GM12801 (cell line): ENCODE results near the gene TMEM247.

Experiments
- TF ChIP-seq, protein P1 (sequence below): IDR thresholded peaks from one replicate; pipeline ENCODE4 v1.5.1; 2011; ENCODE audit warnings: control low read depth; ENCODE audit not compliant: insufficient read length; ENCODE audit errors: extremely low read depth

The TMEM247 gene

DNA sequence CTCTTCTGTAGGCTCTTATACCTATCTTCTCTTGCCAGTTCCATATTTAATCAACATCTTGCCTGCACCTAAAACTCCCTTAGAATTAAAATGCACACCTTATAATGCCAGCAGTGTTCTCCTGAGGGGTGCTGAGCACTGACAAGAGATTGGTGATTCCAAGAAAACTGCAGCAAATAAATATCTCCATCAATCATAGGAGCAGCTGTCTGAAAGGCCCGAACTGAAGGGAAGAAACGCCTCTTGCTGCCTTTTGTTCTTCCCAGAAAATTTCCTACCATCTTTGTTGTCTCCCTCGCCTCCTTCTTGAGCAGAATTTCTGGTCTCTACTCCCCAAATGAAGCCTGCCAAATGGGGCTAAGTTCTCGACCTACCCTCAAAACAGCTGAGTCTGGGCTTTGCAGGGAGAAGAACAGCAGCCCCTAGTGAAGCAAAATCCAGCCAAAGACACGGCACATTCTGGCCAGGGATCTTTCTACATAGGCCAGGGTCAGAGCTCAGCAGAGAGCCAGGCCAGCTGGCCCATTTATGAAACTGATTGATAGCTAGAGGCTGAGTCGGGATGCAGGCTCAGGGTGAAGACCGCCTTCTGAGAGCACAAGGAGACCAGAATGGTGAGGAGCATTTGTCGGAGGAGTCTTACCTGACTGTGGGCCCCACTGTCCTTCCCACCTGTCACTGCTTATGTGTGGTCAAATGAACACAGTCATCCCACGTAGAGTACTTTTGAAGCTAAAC lies 20.4 kb upstream of the TMEM247 start:
- TF ChIP-seq, protein P1, sequence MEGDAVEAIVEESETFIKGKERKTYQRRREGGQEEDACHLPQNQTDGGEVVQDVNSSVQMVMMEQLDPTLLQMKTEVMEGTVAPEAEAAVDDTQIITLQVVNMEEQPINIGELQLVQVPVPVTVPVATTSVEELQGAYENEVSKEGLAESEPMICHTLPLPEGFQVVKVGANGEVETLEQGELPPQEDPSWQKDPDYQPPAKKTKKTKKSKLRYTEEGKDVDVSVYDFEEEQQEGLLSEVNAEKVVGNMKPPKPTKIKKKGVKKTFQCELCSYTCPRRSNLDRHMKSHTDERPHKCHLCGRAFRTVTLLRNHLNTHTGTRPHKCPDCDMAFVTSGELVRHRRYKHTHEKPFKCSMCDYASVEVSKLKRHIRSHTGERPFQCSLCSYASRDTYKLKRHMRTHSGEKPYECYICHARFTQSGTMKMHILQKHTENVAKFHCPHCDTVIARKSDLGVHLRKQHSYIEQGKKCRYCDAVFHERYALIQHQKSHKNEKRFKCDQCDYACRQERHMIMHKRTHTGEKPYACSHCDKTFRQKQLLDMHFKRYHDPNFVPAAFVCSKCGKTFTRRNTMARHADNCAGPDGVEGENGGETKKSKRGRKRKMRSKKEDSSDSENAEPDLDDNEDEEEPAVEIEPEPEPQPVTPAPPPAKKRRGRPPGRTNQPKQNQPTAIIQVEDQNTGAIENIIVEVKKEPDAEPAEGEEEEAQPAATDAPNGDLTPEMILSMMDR: no peak

DNA sequence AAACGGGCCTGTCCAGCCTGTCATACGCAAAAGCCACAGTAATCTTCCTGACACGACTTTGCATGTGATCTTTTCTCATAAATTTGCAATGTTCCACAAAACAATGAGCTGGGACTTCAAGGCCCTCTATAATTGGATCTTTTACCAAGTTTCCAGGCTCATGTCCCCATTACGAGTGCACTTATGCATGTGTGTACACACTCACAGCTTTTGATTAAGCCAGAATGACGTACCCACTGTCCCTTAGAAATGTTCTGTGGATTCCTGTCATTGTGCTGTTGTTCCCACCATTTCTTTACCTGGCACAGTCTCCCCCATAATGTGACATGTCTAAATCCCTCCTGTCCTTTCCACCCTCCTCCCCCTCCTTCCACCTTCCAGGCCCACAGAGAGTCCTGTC lies 19.7 kb upstream of the TMEM247 start:
- TF ChIP-seq, protein P1: no peak

DNA sequence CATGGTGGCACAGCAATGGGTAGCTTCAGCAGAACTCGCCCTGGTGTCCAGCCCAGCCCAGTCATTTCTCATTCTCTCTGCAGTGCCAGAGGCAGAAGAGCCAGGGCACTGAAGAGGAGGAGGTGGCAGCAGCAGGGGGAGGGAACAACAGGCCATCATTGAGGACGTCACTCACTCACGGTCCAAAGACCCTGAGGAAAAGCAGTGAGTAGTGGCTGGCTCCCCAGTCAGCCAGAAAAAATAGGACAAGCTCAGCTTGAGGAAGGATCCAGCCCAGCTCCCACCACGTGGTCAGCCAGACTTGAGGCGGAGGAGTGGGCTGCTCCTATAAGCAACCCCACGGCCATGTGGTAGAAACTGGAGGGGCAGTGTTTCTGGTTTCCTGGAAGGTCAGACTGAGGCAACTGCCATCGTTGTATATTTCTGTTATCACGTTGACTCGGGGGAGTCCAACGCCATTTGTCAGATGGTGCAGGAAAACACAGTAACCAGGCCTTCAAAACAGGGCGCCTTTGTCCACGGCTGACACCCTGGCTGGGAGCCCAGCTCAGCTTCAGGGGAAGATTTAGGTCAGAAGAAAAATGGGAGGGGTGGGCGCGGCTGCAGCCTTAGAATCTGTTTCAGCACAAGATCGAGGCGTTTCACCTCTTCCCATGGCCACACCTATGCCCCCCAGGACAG lies 19.0 kb upstream of the TMEM247 start:
- TF ChIP-seq, protein P1: no peak

DNA sequence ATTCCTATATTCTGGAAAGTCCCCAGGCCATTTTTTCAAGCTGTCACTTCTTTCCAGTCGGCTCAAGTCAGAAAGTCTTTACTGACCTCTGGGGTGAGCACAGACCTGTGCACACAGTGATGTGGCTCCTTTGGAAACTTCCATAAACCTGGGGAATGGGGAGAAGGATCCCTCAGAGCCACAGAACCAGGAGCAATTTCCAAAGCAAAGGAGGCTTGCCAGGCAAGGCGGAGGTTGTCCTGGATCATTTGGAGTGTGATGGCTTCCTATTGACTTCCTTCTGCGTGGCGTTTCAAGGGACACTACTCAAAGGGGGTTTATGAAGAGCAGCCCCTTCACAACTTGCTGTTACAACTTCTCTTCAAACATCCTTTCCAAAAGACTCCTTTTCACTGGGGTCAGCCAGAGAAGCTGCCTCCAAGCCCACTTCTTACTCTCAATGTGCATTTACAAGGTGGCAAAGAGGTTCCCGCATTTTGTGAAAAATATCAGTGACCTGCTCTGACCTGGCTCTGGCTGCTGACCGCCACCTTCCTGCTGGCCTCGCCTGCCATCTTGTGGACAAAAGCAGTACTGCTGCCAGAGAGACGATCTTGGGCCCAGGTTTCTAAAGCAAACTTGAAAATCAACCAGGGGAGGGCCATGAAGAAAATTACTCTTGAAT lies 18.2 kb upstream of the TMEM247 start:
- TF ChIP-seq, protein P1: peak; percentile 39

DNA sequence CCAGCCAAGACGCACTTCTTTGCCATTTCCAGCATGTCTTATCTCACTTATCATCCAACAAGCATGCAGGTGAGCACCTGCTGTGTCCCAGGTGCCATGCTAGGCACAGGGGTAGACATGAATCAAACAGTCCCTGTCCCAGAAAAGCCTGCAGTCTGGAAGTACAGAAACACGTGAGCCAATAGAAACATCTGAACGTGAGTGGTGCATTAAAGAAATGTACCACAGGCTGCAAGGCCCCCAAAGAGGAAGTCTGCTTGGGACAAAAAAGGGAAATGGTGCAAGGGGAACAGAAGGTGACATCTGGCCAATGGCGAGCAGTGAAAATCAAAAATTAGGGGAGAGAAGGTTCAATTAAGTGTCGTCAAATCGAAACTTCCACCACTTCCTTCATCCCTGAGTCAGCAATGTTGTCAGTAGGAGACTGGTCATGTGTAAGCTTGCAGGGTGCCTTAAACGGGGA lies 17.6 kb upstream of the TMEM247 start:
- TF ChIP-seq, protein P1: no peak

DNA sequence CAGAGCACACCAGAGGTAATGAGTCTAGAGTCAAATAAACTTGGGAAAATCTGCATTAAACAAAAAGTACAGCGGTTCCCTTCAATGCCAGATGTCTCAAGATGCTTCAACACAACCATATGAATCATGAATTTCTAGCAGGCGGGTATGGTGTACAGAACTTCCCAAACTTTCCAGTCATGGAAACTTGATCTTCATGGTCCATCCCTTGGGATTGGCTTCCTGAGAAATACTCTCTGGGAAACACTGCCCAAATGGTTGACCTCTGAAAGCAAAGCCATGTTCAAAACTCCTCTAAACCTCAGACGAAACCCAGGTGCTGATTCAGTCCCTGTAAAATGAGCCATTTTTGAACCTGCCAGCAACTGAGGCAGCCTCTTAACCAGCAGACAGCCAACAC lies 16.4 kb upstream of the TMEM247 start:
- TF ChIP-seq, protein P1: no peak

DNA sequence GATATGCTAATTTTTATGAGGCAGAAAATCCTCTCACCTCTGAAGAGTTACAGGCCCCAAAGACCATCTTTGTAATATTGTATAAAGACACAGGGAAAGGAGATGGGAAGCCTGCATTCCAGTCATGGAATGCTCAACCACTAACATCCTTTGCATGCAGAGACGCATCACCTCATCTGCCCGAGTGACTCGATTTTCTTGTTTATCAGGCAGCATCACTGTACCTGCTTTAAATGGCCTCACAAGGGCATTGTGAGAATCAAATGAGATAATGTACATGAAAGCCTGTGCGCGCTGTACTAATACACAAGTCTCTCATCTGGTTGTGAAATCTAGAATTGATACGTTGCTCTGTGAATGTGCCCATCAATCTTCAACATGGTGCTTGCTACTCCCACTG lies 10.2 kb upstream of the TMEM247 start:
- TF ChIP-seq, protein P1: no peak
